Choroid plexus epithelial cell (primary cell): ENCODE measurements around the gene TSPAN5.
A peak's percentile ranks its signal among the peaks of the same experiment; 100 is the strongest.

Source experiments
- DNase-seq: peaks from one replicate; pipeline ENCODE4 v3.0.0-alpha.2; 2010; ENCODE audit warnings: low read depth
- H3K4me3 ChIP-seq: 2 replicates; pipeline ENCODE4 v1.5.1; 2011; ENCODE audit warnings: low read depth, mild to moderate bottlenecking, control low read depth, low read length, moderate library complexity
- CTCF ChIP-seq: conservative IDR thresholded peaks from 2 replicates; pipeline ENCODE4 v1.5.1; 2011; ENCODE audit warnings: low read depth, mild to moderate bottlenecking, control low read depth, inconsistent platforms, low read length, moderate library complexity

Gene TSPAN5

GRCh38 chr4:98509721-98510120, 148.7 kb downstream of the TSPAN5 start:
- H3K4me3 ChIP-seq, result no peak overlapping the region
- peak; percentile 56 for DNase-seq
- no peak for TF ChIP-seq CTCF

DNA sequence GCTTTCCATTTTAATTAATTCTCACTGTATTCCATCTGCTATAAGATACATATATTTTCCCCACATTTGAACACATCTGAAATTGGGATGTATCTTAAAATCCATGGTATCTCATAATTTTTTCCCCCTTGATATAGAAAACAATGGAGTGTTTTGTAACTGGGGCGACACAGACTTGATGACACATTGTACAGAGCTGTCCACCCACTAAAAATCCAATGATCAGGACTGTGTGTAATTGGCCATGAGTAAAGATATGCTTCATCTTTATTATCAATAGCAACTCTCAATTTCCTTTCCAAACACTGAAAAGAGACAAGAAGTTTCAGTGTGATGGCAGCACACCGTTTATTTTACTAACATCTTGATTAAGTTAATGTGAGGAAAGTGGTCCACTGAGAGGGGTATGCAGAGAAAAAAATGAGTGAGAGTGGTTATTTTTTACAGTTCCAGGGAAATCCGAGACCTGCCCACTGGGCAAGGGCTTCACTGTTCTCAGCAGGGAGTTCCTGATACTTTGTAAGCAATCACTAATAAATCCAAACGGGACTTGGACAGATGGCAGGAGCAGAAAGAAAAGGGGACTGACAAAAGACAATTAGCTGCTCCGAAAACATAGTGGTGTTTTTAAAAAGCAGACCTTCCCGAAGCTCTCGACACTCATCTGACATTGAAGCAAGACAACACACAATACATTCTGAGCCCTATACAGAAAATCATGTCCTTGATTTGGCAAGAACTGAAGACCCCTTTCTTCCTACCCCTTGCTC, 149.4 kb downstream of the TSPAN5 start:
- peak; percentile 47 for DNase-seq
- no peak for TF ChIP-seq CTCF
- no peak overlapping the region for H3K4me3 ChIP-seq

- no peak overlapping the region for H3K4me3 ChIP-seq
- TF ChIP-seq CTCF, result no peak
- no peak for DNase-seq
Measured at GRCh38 chr4:98508248-98508647, 150.2 kb downstream of the TSPAN5 start.

- TF ChIP-seq CTCF, result no peak
- DNase-seq, result no peak
- H3K4me3 ChIP-seq, result no peak overlapping the region
Measured at GRCh38 chr4:98507299-98507698, 151.1 kb downstream of the TSPAN5 start.

- DNase-seq, result peak; percentile 30
- no peak overlapping the region for H3K4me3 ChIP-seq
- TF ChIP-seq CTCF, result peak; percentile 47
Measured at GRCh38 chr4:98506462-98507132, 151.8 kb downstream of the TSPAN5 start.

- H3K4me3 ChIP-seq, result no peak overlapping the region
- TF ChIP-seq CTCF, result no peak
- DNase-seq, result no peak
Measured at GRCh38 chr4:98505992-98506391, 152.4 kb downstream of the TSPAN5 start.
